GM06990 (cell line): ENCODE measurements around the gene FOXO6.

Source experiments
- DNase-seq: peaks from one replicate; pipeline ENCODE4 v3.0.0-alpha.2; 2011; ENCODE audit not compliant: insufficient read length; ENCODE audit errors: extremely low read depth
- H3K27me3 ChIP-seq: replicated peaks from 2 replicates; pipeline ENCODE4 v1.6.0; 2011; ENCODE audit warnings: low read length; ENCODE audit not compliant: control insufficient read depth, insufficient read depth
- H3K36me3 ChIP-seq: 2 replicates; pipeline ENCODE4 v1.5.1; 2011; ENCODE audit warnings: low read length; ENCODE audit not compliant: control insufficient read depth, insufficient read depth
- H3K4me3 ChIP-seq: replicated peaks from 2 replicates; pipeline ENCODE4 v1.5.1; 2011; ENCODE audit warnings: low read depth, mild to moderate bottlenecking, control low read depth, low read length
- TF ChIP-seq, protein P1 (sequence below): IDR thresholded peaks from 2 replicates; pipeline ENCODE4 v1.5.1; 2011; ENCODE audit warnings: low read length, control low read depth, mild to moderate bottlenecking, inconsistent platforms; ENCODE audit not compliant: insufficient read depth, poor library complexity, severe bottlenecking

FOXO6 gene

DNA sequence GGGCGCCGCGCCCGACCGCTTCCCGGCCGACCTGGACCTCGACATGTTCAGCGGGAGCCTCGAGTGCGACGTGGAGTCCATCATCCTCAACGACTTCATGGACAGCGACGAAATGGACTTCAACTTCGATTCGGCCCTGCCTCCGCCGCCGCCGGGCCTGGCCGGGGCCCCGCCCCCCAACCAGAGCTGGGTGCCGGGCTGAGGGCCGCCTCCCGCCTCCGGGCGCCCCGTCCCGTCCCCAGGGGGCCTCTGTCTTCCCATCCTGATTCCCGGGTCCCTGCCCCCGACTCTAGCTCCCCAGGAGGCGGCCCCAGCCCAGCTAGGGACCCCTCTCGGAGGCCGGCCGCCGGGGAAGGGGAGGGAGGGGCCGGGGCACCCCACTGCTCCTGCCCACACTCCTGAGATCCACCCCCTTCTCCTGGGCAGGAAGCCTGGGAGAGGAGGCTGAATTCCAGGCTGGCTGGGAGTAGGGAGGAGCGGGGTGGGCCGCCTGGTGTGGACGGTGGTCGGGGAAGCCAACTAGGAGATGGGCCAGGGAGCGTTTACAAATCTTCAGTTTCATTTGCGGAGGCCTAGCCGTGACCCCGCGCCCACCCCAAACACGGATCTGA, 21.4 kb downstream of the FOXO6 start:
- no peak overlapping the region for H3K4me3 ChIP-seq
- H3K27me3 ChIP-seq, result peaks cover 4% of the 10 kb centered on the region
- DNase-seq, result no peak
- H3K36me3 ChIP-seq, result no peaks in the 10 kb centered on the region
- TF ChIP-seq, protein P1, sequence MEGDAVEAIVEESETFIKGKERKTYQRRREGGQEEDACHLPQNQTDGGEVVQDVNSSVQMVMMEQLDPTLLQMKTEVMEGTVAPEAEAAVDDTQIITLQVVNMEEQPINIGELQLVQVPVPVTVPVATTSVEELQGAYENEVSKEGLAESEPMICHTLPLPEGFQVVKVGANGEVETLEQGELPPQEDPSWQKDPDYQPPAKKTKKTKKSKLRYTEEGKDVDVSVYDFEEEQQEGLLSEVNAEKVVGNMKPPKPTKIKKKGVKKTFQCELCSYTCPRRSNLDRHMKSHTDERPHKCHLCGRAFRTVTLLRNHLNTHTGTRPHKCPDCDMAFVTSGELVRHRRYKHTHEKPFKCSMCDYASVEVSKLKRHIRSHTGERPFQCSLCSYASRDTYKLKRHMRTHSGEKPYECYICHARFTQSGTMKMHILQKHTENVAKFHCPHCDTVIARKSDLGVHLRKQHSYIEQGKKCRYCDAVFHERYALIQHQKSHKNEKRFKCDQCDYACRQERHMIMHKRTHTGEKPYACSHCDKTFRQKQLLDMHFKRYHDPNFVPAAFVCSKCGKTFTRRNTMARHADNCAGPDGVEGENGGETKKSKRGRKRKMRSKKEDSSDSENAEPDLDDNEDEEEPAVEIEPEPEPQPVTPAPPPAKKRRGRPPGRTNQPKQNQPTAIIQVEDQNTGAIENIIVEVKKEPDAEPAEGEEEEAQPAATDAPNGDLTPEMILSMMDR, result no peak

DNA sequence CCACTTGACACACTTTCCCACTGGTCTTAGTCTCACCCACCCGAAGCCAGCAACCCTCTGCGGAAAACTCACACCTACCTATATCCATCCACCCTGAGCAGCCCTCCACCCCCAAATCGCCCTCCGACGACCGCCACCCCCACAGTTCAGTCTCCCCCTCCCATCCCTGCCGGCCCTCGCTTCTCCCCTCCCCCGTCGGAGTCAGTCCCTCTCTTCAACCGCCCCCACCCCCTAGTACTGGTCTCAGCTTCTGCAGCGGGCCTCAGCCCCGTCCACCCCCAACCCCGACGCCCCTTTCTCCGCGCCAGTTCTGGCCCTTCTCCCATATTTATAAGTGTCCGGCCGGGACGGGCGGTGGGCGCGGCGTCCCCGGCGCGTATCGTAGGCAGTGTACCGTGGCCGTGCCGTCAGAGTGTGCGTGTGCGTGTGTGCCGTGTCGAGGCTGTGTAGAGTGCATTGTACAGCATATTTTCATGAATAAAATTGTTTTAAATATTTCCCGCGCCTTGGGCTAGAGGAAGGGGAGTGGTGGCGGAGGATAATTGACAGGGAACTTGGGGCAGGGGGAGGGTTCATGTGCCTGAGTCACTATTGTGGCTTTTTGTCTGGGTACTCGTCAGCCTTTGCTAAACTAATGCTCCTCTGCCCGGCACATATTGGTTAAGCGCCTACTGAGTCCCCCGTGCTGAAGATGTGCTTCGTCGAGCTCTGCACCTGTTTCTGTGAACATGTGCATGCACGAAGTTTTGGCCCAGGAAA, 22.0 kb downstream of the FOXO6 start:
- no peak overlapping the region for H3K4me3 ChIP-seq
- no peak for DNase-seq
- TF ChIP-seq, protein P1, result no peak
- peaks cover 4% of the 10 kb centered on the region for H3K27me3 ChIP-seq
- H3K36me3 ChIP-seq, result no peaks in the 10 kb centered on the region

DNA sequence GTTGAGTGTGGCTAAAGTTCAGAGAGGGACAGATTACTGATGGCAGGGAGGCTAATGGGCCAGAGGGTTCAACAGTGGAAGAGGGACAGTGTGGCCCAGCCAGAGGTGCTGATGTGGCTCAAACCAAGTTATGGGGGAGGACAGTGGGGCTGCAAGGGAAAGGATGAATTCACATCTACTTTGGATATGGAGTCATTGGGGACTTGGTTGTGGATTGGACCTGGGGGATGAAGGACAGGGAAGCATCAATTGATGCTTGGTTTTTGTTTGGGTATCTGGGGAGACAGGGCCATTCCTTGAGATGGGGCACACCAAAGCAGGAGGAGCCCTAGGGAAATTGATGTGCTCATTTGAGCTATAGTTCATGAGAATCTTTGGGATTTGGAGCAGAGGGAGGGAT, 23.3 kb downstream of the FOXO6 start:
- Histone ChIP-seq H3K36me3 (no peaks in the 10 kb centered on the region), H3K27me3 (peaks cover 4% of the 10 kb centered on the region), H3K4me3 (no peak overlapping the region)
- TF ChIP-seq, protein P1, result no peak
- no peak for DNase-seq

DNA sequence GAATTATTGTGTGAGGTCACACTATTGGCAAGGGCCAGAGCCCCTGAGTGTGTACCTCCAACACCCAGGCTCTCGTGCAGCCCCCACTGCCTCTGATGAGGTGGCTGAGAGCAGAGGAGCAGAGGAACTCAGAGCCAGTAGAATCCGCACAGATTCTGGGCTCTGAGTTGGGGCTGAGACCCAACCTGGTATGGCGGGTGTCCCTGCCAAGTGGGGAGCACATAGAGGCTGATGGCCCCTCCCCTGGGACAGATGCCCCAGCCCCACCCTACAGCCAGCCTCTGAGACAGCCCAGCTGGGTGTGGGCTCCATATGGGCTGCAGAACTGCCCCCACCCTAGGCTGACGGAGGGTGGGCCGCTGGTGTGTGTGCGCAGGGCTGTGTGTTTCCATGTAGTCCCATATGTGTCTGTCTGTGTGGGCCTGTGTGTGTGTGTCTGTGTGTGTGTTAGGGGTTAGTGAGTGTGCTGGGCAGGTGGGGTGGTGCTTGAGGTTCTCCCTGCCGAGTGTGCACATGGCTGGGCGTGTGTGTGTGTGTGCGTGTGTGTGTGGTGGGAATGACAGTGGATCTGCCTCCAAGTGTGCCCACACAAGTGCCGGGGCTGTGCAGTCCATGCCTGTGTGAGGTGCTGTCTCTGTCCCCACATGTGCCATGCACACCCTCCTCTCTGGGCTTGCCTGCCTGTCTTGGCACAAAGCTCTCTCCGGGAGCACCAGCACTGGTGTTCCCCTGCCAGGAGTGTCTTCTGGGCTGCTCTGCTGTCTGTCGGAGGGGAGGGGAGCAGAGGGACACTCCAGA, 24.4 kb downstream of the FOXO6 start:
- TF ChIP-seq, protein P1, result no peak
- H3K27me3 ChIP-seq, result peaks cover 2% of the 10 kb centered on the region
- DNase-seq, result no peak
- H3K36me3 ChIP-seq, result no peaks in the 10 kb centered on the region
- no peak overlapping the region for H3K4me3 ChIP-seq

DNA sequence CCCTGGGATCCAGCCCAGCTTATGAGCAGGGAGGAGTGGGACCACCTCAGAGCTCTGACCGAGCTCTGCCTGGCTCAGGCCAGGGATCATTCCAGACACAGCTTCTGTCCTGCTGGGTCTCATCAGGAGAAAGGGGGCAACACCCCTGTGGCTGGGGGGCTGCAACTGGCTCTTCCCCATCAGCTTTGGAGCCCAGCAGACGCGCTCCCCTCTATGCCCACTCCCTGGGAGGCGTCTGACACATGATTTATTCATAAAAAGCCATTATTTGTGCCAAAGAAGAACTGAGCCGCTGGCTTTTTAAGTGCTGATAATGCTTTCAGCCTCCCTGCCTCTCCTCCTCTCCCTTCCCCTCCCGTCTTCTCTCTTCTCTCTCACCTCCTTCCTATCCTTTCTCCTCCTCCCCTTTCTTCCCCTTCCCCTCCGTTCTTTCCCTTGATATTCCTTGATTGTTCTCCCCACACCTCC, 25.0 kb downstream of the FOXO6 start:
- peaks cover 2% of the 10 kb centered on the region for H3K27me3 ChIP-seq
- H3K4me3 ChIP-seq, result no peak overlapping the region
- TF ChIP-seq, protein P1, result no peak
- no peak for DNase-seq
- H3K36me3 ChIP-seq, result no peaks in the 10 kb centered on the region
